GM12878 (cell line): ENCODE results near the gene KBTBD2. TPM values are rescaled to one million over a fixed set of nuclear protein-coding genes. Genes with fewer than 3 reads are reported as not detected.

ENCODE experiments used
- ATAC-seq: fragments of 200-7000 bp; cut with Tn5 transposase; 3 replicates; pipeline ENCODE4 v1.9.1; 2020; ENCODE audit warnings: mild to moderate bottlenecking, moderate library complexity
- BruUV-seq: library from RNA; stranded (reverse); fragments of 400-500 nt; replicated peaks from 2 replicates; lab custom pipeline; 2021; lab: Mats Ljungman, UMichigan
- CTCF ChIA-PET: fragments of 300-600 bp; sonication (Branson Sonifier 250); formaldehyde crosslinking; extraction: SDS; loops from one replicate; lab custom pipeline; 2021; ENCODE audit warnings: inconsistent platforms; lab: Yijun Ruan, JAX
- POLR2A ChIA-PET: fragments of 350-600 bp; formaldehyde crosslinking; extraction: SDS; loops from one replicate; lab custom pipeline; 2021; ENCODE audit warnings: inconsistent platforms; lab: Charles Lee
- RAD21 ChIA-PET: fragments of 300-600 bp; sonication (Branson Sonifier 250); formaldehyde crosslinking; loops from one replicate; lab custom pipeline; 2023; ENCODE audit warnings: antibody characterized with exemption; ENCODE audit not compliant: unreplicated experiment; lab: Charles Lee
- SMC1A ChIA-PET: fragments of 300-600 bp; sonication (Branson Sonifier 250); formaldehyde crosslinking; loops from one replicate; lab custom pipeline; 2023; ENCODE audit not compliant: unreplicated experiment, uncharacterized antibody; lab: Charles Lee
- DNase-seq: peaks from one replicate; pipeline ENCODE4 v3.0.0-alpha.2; 2011; ENCODE audit warnings: low read depth, low spot score
- FAIRE-seq: peaks from 3 replicates; lab custom pipeline; 2011; peaks lifted over from hg19 to GRCh38; lab: Jason Lieb, UNC
- H2AFZ ChIP-seq: 2 replicates; pipeline ENCODE4 v1.6.0; 2011; ENCODE audit warnings: low read depth, low read length, control low read depth; ENCODE audit not compliant: control insufficient read depth
- H3K27ac ChIP-seq: 2 replicates; pipeline ENCODE4 v1.5.1; 2011; ENCODE audit warnings: control low read depth; ENCODE audit not compliant: control insufficient read depth, insufficient read depth
- H3K27me3 ChIP-seq, 2 experiments: replicated peaks in 1 of 2; 2 replicates each; pipeline versions ENCODE4 v1.6.0 to v1.6.1; 2011; ENCODE audit warnings: low read length in 1 of 2; ENCODE audit not compliant: control insufficient read depth in 2 of 2, insufficient read depth in 2 of 2
- H3K36me3 ChIP-seq, 2 experiments: 2 replicates each; pipeline ENCODE4 v1.5.1; 2011; ENCODE audit warnings: low read length in 1 of 2; ENCODE audit not compliant: control insufficient read depth in 2 of 2, insufficient read depth in 2 of 2
- H3K4me1 ChIP-seq: 2 replicates; pipeline ENCODE4 v1.6.1; 2011; ENCODE audit warnings: mild to moderate bottlenecking, low read length, moderate library complexity, mixed read lengths; ENCODE audit not compliant: control insufficient read depth, insufficient read depth
- H3K4me2 ChIP-seq: 2 replicates; pipeline ENCODE4 v1.6.0; 2011; ENCODE audit warnings: control low read depth; ENCODE audit not compliant: control insufficient read depth, insufficient read depth
- H3K4me3 ChIP-seq: fragments of 200-600 bp; sonication (generic); 2 replicates; pipeline ENCODE4 v1.5.1; 2016
- H3K79me2 ChIP-seq: 2 replicates; pipeline ENCODE4 v1.6.0; 2011; ENCODE audit warnings: low read length; ENCODE audit not compliant: control insufficient read depth, insufficient read depth
- H3K9ac ChIP-seq: 2 replicates; pipeline ENCODE4 v1.8.0; 2011; ENCODE audit warnings: low read length, control low read depth, mixed read lengths; ENCODE audit not compliant: control insufficient read depth, insufficient read depth
- H3K9me3 ChIP-seq: replicated peaks from 3 replicates; pipeline ENCODE4 v1.5.1; 2011; ENCODE audit warnings: mild to moderate bottlenecking, low read length; ENCODE audit not compliant: control insufficient read depth, insufficient read depth
- H4K20me1 ChIP-seq: 2 replicates; pipeline ENCODE4 v1.6.0; 2011; ENCODE audit not compliant: control insufficient read depth, insufficient read depth
- KLF5 ChIP-seq: fragments of 450-650 bp; IDR thresholded peaks from 2 replicates; pipeline ENCODE4 v1.6.1; 2014; ENCODE audit warnings: mild to moderate bottlenecking; ENCODE audit not compliant: partially characterized antibody
- NFIC ChIP-seq: IDR thresholded peaks from 2 replicates; pipeline ENCODE4 v1.6.1; 2012; ENCODE audit warnings: low read depth, mild to moderate bottlenecking, inconsistent platforms, low read length, moderate library complexity
- SIN3A ChIP-seq: IDR thresholded peaks from 2 replicates; pipeline ENCODE4 v1.6.1; 2012; ENCODE audit warnings: low read depth, low read length, improper control_type of control experiment
- SP1 ChIP-seq: IDR thresholded peaks from one replicate; pipeline ENCODE4 v1.6.1; 2011; ENCODE audit warnings: low read depth, low read length
- WGBS: methylation state at CpG from one replicate; pipeline ENCODE4 v1.1.6; 2016; ENCODE audit warnings: low lambda C conversion rate; ENCODE audit not compliant: insufficient replicate concordance, insufficient coverage; ENCODE audit errors: missing lambda C conversion rate; 5-methylcytosine and 5-hydroxymethylcytosine counted together
- in situ Hi-C: fragments of 300-500 bp; cut with MboI; formaldehyde crosslinking; loops from 9 replicates; pipeline ENCODE4 v1.14.3; 2018; ENCODE audit warnings: mixed read lengths
- intact Hi-C: fragments of 100-400 bp; cut with micrococcal nuclease; formaldehyde crosslinking; loops from one replicate; pipeline ENCODE4 v1.14.2; 2022; ENCODE audit not compliant: unreplicated experiment
- polyA plus RNA-seq, 11 experiments: library from polyadenylated mRNA; depleted of rRNA in 4 of 11; unstranded in 6 of 11; stranded (reverse) in 5 of 11; fragments of >200 nt; fragmentation: Nextera tagmentation in 4 of 11; fragmentation: Illumina TruSeq in 1 of 11; extraction: Ambion mirVana in 4 of 11; extraction: Trizol in 1 of 11; gene quantifications; 1 replicate in 1 of 11; 2 replicates in 10 of 11; pipeline versions ENCODE4 v1.2.1 to v1.2.3, GENCODE V29; 2011 to 2016; ENCODE audit warnings: inconsistent platforms in 2 of 11, missing spikeins in 2 of 11, low read depth in 1 of 11
- total RNA-seq, 4 experiments: library from RNA; depleted of rRNA in 3 of 4; stranded (reverse); fragments of >200 nt in 3 of 4; fragmentation: Illumina TruSeq in 1 of 4; extraction: Trizol in 1 of 4; gene quantifications; 2 replicates each; pipeline versions ENCODE4 v1.2.1 to v1.2.3, GENCODE V29; 2013 to 2021
- TF ChIP-seq, protein P1 (sequence below): fragments of 450-650 bp; IDR thresholded peaks from 2 replicates; pipeline ENCODE4 v1.6.1; 2017; ENCODE audit warnings: antibody characterized with exemption, mild to moderate bottlenecking, moderate library complexity
- TF ChIP-seq, protein P2 (sequence below): IDR thresholded peaks from 2 replicates; pipeline ENCODE4 v1.6.1; 2012; ENCODE audit warnings: low read depth, low read length, improper control_type of control experiment

Gene KBTBD2
- total and polyA plus RNA-seq, 10 of the 15 experiments (the other 5 are each of a cell fraction or from before 2014, with no cell fraction given) = 8.1 to 22.3 (median 16.2) TPM

DNA sequence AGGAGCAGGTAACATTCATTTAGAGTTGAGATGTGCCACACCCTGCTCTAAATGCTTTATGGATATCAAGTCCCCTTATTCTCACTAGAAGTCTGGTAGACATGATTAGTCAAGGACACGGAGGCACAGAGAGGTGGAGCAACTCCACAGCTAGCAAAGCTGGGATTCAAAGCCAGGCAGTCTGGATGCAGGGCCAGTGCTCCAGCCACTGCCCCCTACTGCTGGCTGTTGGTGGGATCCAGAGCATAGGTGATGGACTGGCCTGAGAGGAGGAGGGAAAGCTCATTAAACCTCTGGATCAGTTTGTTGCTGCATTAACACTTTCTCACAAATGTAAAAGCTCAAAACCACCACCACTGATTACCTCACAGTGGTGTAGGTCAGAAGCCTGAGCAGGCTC is 22.6 kb upstream of the KBTBD2 start:
- FAIRE-seq (no peak), ATAC-seq (no peak), DNase-seq (no peak)
- no peaks in the 10 kb centered on the region for H3K79me2 ChIP-seq
- no peak for TF ChIP-seq SP1
- TF ChIP-seq KLF5 = no peak
- no peak for TF ChIP-seq SIN3A
- TF ChIP-seq, protein P1, sequence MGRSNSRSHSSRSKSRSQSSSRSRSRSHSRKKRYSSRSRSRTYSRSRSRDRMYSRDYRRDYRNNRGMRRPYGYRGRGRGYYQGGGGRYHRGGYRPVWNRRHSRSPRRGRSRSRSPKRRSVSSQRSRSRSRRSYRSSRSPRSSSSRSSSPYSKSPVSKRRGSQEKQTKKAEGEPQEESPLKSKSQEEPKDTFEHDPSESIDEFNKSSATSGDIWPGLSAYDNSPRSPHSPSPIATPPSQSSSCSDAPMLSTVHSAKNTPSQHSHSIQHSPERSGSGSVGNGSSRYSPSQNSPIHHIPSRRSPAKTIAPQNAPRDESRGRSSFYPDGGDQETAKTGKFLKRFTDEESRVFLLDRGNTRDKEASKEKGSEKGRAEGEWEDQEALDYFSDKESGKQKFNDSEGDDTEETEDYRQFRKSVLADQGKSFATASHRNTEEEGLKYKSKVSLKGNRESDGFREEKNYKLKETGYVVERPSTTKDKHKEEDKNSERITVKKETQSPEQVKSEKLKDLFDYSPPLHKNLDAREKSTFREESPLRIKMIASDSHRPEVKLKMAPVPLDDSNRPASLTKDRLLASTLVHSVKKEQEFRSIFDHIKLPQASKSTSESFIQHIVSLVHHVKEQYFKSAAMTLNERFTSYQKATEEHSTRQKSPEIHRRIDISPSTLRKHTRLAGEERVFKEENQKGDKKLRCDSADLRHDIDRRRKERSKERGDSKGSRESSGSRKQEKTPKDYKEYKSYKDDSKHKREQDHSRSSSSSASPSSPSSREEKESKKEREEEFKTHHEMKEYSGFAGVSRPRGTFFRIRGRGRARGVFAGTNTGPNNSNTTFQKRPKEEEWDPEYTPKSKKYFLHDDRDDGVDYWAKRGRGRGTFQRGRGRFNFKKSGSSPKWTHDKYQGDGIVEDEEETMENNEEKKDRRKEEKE = no peak
- TF ChIP-seq, protein P2, sequence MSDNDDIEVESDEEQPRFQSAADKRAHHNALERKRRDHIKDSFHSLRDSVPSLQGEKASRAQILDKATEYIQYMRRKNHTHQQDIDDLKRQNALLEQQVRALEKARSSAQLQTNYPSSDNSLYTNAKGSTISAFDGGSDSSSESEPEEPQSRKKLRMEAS = no peak
- TF ChIP-seq NFIC = no peak
- no peak overlapping the region for H3K9ac ChIP-seq
- H2AFZ ChIP-seq = no peak overlapping the region
- H4K20me1 ChIP-seq = no peaks in the 10 kb centered on the region
- H3K9me3 ChIP-seq = no peaks in the 10 kb centered on the region
- intact Hi-C loops (no loop called here), in situ Hi-C loops (no loop called here)
- no peak overlapping the region for H3K4me2 ChIP-seq
- H3K4me1 ChIP-seq = no peaks in the 10 kb centered on the region
- WGBS = 100% methylated on average over 1 of the region's 1 CpG
- ChIA-PET CTCF (interaction anchor here (1.0 kb wide), 1 partner anchor 68 kb away, joined by 5 read pairs; no protein-coding TSS in a partner anchor), POLR2A (no interaction called here), SMC1A (interaction anchor here (2.3 kb wide), 1 partner anchor 68 kb away, joined by 6 read pairs; no protein-coding TSS in a partner anchor), RAD21 (no interaction called here)
- H3K27me3 ChIP-seq = no peaks in the 10 kb centered on the region
- no peak overlapping the region for H3K4me3 ChIP-seq
- no TSS peak for BruUV-seq
- H3K27ac ChIP-seq = no peak overlapping the region
- H3K36me3 ChIP-seq = no peaks in the 10 kb centered on the region
